GM21447 (cell line): ENCODE results near the gene C9orf57.
A peak's percentile ranks its signal among the peaks of the same experiment; 100 is the strongest.
"Not testable (repeated sequence)": the region's sequence is repeated elsewhere in the genome, so short reads cannot be mapped to it uniquely, and the experiment has no call there.

Experiments
- ATAC-seq: cut with Tn5 transposase; IDR thresholded peaks from one replicate; pipeline ENCODE4 v1.9.1; 2021; ENCODE audit not compliant: unreplicated experiment

C9orf57 gene, protein sequence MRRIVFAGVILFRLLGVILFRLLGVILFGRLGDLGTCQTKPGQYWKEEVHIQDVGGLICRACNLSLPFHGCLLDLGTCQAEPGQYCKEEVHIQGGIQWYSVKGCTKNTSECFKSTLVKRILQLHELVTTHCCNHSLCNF

DNA sequence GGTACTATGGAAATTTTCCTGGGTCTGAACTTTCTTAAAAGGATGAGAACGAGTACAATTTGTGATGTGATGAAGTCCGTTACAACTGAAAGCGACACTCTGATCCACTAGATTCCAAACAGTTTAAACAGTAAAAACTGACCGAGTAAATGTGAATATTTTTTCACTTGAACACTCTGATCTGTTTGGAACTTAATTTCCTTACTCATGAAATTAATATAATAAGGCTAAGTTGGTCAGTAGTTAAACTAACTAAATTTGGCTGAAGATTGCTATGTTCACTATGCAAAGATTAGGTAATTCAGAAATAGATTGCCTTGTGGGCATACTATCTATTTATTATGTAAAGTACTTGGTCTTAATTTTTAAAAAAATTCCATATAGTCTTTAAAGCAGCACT is at the start of gene C9orf57:
C9orf57 (minus strand) TSS at position 101 of the 400 bp plus-strand sequence. CDS start 1,282 bp downstream, outside the sequence.
- no peak for ATAC-seq

DNA sequence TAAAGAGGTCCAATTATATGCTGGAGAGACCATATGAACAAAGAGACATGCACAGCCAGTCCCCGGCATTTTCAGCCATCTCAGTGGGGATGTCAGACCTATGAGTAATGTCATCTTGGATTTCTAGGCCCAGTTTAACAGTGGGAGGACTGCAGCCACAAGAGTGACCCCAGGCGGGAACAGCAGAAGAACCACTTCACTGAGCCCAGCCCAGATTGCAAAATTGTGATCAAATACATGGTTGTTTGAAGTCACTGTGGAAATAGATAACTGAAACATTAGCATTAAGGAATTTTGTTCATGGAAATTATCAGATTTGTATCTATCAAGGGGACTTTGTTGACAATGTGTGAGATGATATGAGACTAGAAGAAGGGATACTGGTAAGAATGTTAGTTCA is 42.1 kb upstream of the C9orf57 start:
- ATAC-seq: no peak

DNA sequence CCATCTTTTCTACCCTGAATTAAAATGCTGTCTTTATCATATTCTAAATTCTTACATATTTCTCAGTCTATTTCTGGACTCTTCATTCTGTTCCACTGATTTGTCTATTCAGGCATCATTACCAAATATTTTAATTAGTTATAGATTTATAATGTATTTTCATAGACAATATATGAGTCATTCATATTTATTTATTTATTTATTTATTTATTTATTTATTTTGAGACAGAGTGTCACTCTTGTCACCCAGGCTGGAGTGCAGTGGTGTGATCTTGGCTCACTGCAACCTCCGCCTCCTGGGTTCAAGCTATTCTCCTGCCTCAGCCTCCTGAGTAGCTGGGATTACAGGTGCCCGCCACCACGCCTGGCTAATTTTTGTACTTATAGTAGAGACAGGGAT is 35.1 kb upstream of the C9orf57 start:
- ATAC-seq: not testable (repeated sequence)

DNA sequence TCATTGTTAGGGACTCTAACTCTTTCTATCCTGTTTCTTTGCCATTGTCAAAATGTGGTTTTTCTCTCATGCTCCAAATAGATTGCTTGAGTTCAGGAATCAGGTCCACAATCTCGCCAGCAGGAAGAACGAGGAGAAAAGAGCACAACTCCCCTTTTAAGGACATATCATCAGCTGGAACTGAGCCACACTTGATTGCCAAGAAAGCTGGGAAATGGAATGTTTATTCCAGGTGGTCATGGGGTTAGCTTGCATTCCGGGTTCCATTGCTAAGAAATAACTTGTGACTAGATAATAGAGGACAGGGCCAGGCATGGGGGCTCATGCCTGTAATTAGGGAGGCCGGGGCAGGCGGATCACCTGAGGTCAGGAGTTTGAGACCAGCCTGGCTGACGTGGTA is 32.4 kb upstream of the C9orf57 start:
- no peak for ATAC-seq

DNA sequence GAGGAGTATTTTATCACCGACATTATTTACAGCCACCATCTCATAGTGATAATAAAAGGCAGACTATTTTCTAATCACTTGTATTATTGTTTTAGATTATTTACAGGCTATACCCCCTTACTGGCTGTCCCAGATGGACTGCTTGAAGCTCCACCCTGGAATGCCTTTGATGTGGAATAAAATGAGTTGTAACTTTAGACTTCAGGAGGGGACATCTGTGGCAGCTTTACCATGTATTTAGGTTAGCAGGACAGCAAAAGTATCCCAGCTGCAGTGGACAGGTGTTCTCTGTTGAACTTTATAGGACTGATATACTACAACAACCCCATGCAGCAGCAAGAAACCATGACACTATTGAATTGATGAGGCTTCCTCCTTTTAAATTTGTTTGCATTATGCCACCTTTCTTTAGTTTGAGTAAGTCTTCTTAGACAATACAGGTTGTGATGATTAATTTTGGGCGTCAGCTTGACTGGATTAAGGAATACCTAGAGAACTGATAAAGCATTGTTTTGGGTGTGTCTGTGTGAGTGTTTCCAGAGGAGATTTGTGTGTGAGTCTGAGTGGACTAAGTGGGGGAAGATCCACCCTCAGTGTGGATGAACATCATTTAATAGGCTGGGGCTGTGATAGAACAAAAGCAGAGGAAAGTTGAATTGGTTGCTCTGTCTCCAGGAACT is 29.2 kb upstream of the C9orf57 start:
- no peak for ATAC-seq

DNA sequence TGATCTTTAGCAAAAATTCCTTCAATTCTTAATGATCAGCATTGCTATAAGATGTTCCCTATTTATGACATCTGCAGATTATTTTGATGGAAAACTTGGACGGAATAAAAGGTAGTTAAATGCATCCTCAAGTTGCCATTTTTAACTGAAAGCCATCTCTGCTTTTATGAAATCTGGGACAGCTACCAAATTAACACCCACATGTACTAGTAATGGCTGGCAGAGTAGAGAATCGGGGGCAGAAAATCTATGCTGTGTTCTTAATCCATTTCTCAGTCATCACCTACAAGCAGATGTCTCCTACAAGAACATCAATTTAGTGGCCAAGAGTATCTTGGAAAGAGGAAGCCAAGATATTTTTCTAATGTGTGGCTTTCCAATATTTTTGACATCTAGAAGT is 22.1 kb upstream of the C9orf57 start:
- no peak for ATAC-seq

DNA sequence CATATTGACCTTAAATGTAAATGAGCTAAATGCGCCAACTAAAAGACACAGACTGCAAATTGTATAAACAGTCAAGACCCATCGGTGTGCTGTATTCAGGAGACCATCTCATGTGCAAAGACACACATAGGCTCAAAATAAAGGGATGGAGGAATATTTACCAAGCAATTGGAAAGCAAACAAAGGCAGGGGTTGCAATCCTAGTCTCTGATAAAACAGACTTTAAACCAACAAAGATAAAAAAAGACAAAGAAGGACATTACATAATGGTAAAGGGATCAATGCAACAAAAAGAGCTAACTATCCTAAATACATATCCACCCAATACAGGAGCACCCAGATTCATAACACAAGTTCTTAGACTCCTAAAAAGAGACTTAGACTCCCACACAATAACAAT is 14.3 kb upstream of the C9orf57 start:
- ATAC-seq: not testable (repeated sequence)

DNA sequence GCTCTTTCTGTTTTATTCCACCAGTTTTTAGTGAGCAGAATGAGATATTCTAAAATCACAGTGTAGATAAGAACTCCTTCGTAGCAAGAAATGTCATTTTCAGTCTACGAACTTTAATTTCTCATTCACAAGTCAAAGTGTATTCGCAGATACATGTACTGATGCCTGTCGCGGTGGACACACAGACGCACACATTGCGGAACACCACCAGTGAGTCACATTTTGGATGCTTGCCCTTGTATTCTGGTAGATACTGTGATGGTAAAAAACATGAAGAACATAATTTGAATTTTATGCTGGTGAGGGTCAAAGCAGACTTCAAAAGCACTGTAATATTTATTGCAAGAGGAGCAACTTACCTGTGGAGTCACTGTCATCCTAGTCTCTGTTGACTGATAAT is 4.7 kb upstream of the C9orf57 start:
- ATAC-seq: no peak

DNA sequence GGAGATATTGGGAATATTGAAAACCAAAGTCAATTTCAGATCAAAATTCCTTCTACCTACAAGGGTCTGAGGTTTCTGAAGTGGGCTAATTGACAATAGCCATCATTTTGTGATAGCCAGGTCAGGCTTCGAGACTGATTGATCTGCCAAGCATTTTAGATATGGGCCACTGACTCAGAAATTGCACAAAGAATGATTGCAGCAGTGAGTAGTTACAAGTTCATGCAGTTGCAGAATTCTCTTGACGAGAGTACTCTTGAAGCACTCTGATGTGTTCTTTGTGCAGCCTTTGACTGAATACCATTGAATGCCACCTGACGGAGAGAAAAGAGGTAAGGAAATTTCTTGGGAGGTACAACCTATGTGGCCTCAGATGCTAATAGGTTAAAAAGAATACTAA is 8.3 kb downstream of the C9orf57 start:
- ATAC-seq: no peak

DNA sequence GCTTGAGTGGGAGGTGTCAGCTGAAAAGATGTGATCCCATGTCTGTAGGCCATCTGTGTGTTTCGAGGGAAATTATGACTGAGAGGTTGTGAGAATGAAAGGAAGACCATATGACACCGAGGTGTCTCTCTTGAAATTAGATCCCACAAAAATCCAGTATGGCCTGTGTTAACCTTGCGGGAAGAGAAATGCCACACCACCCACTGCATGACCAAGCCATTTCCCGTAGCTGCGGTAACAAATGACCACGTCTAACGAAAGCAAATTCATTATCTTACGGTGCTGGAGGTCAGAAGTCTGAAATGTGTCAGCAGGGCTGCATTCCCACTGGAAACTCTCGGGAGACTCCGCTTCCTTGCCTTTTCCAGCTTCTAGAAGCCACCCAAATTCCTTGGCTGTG is 11.6 kb downstream of the C9orf57 start:
- no peak for ATAC-seq

DNA sequence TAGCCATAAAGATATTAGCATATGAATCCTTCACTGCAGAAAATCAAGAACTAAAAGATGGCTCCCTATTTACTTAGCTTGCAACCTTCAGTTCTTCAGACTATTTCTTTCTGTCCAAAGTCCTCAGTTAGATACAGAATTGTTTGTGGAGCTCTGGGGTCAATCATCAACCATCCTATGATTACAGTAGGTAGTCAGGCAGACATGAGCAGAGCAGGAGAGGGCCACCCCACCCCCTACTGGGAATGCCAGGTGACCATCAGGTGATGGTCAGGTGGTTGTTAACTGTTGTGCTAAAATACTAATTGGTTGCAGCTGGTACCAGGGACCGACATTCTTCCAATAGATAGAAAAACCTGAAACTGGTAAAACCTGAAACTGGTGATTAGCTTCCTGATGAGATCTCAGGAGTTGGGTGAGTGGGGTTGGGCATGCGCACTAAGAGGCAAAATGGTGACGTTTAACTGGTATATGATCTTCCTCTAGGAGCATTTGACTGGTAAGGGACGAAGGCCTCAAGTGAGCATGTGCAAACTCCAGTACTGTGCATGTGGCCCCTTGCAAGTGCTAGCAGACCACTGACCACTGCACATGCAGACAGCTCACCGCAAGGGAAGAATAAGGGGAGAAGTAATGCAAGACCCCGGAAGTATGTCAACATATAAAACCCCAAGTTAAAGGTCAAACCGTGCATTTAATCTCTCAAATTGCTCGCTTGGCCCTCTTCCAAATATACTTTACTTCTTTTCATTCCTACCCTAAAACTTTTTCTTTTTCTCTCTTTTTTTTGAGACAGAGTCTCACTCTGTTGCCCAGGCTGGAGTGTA is 13.6 kb downstream of the C9orf57 start:
- no peak for ATAC-seq

DNA sequence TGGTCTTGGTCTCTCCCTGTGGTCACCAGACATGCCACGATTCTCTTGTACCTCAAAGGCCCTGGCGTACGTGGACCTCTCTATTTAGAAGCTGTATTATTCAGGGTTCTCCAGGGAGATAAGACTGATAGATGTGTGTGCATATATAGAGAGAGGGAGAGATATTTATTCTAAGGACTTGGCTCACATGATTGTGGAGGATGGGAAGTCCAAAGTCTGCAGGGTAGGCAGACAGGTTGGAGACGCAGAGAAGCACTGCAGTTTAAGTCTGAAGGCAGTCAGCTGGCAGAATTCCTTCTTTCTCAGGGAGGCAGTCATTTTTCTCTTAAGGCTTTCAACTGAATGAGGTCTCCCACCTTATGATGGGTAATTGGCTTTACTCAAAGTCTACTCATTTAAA is 16.3 kb downstream of the C9orf57 start:
- no peak for ATAC-seq

DNA sequence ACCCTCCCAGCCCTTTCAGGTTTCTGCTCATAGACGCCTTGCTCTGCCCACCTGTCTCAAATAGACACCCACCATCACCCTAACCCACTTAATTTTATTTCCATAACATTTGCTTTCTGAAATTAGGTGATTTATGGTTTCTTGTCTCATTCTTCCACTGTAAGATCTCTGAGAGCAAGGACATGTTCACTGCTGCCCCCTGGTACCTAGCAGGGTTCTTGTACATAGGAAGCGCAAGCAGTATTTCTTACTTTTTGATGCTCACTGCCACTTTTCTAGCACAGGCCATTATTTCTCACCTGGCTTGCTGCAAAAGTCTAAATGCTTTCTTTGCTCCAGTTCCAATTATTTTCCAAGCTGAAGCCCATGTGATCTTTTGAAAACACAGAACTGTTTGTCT is 16.8 kb downstream of the C9orf57 start:
- no peak for ATAC-seq

DNA sequence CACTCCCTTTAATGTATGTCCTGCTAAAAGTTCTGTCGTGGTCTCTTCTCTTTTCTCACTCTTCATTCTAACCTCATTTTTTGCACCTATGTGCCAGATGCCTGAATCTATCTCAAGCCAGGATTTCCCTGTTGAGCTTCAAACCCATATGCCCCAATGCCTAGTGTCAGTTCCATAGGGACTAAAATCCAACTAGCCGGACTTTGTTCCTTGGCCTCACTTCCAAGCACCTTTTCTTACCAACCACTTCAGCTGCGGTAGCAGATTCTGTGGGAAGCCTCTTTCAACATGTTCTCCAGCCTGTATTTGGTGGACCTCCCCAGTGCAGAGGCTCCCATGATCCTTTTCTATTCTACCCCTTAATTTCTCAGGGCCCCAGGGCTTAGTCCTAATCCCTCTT is 17.5 kb downstream of the C9orf57 start:
- no peak for ATAC-seq

DNA sequence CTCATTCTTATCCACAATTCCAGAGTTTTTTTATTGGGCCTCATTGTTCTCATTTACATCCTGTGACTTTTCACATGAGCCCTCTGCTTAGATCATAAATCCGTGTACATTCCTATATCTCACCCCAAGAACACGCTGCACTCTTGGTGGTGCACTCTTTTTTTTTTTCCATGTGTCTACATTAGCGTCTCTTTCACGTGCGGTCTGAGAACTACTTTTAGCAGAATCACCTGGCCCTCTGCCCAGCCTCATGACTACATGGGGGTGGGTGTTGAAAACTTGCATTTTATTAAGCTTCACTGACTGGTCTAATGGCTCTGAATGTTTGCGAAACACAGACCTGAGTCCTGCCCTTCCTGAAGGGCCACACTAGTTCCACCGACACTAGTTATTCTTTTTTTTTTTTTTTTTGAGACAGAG is 18.6 kb downstream of the C9orf57 start:
- ATAC-seq: no peak

DNA sequence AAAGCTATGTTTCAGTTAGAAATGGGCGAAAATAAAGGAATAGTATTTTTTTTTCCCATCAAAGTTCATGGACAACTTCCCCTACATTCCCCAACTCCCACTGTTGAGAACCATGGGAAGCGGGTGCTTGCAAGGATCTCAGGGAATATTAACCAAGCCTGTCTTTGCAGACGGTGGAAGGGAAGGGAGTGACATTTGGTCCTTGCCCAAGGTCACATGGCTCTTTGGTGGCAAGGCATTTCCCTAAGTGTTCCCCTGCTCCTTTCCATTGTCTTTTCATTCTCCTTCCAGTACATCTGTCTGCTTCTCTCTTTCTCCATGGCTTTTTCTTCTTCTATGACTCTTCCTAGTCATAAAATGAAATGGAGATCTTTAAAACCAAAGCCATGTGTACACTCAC is 19.0 kb downstream of the C9orf57 start:
- ATAC-seq: no peak

DNA sequence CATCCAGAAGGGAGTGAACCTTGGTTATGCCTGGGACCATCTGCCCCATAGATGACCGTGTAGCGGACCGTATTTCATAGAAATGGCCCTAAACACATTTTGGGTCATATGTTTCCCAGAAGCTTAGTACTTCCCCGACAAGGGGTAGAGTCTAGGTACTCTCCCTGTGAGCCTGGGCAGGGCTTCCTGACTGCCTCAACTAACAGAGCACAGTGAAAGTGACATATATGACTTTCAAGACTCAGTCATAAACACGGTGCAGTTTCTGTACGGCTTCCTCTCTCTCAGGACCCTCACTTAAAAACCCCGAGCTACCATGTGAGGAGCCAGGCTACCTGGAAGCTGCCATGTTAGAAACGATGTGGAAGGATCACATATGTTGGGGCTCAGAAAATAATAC is 20.9 kb downstream of the C9orf57 start:
- peak; percentile 47 for ATAC-seq

DNA sequence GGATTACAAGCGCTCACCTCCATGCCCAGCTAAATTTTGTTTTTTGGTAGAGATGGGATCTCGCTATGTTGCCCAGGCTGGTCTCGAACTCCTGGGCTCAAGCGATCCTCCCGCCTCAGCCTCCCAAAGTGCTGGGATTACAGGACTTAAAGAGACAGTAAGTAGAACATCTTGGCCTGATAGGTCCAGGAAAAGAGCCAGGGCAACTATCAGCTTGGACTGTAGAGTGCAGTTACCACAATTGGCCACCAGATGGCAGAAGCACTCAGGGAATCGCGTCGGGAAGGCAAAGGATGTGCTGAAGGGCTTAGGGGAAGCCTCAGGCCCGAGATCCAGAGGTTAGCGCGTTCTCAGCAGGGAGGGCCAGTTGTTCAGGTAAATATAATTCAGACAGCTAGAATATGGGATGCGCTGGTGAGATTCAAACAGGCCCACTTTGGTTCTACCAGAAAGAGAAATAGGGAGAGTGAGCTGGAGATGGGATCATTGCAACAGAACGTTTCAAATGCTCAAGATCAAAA is 21.5 kb downstream of the C9orf57 start:
- peak; percentile 68 for ATAC-seq

DNA sequence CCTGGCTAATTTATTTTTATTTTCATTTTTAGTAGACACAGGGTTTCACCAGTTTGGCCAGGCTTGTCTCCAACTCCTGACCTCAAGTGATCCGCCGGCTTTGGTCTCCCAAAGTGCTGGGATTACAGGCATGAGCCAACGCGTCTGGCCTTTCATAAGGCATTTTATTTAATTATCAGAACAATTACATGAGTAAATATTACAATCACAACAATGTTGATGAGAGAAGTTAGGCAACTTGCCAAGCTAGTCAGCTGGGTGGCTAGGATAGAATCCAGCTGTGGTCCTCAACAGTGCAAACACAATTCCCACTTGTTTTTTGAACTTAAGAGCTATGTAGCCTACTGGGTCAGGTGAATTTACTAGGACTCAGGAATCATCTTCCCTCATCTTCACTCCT is 22.0 kb downstream of the C9orf57 start:
- ATAC-seq: no peak

DNA sequence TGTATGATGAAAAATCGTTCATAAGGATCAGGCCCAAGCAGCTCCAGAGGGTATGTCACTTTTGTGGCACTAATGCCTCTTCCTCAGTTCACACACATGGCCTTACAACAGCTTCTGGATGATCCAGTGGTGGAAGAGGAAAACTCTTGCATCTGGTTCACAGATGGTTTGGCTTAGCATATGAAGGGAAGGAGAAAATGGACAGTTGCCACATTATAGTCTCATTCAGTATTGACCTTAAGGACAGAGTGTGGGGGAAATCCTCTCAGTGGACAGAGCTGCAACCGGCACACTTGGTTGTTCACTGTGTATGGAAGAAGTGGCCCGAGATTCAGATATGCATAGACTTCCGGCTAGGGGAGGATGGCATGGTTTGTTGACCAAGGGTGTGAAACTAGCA is 22.8 kb downstream of the C9orf57 start:
- ATAC-seq: no peak

DNA sequence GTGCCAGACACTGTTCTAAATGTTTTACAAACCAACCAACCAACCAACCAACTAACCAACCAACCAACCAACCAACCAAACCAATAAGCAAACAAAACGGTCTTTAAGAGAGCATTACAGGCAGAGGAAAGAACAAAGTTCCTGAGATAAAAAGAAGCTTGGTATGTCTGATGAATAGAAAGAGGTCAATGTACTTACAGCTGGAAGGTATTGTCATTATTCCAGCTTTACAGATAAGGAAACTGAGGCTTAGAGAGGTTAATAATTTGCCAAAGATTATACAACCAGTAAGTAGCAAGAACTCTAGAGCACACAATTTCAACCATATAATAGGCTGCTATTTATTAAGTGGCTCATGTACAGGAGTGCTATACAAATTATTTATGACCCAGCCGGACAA is 29.6 kb downstream of the C9orf57 start:
- ATAC-seq: no peak

DNA sequence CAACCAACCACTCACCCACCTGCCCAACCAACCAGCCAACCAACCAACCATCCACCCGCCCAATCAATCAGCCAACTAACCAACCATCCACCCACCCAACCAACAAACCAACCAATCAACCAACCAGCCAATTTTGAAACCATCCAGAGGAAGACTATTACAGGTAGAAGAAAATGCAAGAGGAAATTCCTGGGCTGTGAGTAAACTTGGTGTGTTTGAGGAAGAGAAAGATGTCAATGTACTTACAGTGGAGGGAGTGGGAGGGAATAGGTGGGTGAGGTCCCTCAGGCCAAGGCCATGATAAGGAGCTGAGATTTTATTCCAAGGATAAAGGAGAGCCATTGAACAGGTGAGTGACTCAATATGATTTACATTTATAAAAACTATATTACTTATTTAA is 30.4 kb downstream of the C9orf57 start:
- ATAC-seq: no peak
